SKM-1 (cell line): ENCODE data around the gene TIGD6.
"Not testable (repeated sequence)": the region's sequence is repeated elsewhere in the genome, so short reads cannot be mapped to it uniquely, and the experiment has no call there.

ENCODE experiments used
- DNase-seq: peaks from one replicate; lab custom pipeline; 2025; ENCODE audit not compliant: unreplicated experiment; lab: John Stamatoyannopoulos, UW

TIGD6 gene

GRCh38 chr5:150000256-150000989 lies at the start of gene TIGD6, which contains the start of gene HMGXB3:
Gene TIGD6 (minus strand): TSS chr5:150000654. CDS start chr5:149996348, 4,306 bp downstream.
Gene HMGXB3 (plus strand): TSS chr5:150000739. CDS start chr5:150004853, 4,114 bp downstream.
- peak; percentile 88 for DNase-seq

GRCh38 chr5:150046031-150046430 lies 45.6 kb upstream of the TIGD6 start:
- DNase-seq = no peak

DNA sequence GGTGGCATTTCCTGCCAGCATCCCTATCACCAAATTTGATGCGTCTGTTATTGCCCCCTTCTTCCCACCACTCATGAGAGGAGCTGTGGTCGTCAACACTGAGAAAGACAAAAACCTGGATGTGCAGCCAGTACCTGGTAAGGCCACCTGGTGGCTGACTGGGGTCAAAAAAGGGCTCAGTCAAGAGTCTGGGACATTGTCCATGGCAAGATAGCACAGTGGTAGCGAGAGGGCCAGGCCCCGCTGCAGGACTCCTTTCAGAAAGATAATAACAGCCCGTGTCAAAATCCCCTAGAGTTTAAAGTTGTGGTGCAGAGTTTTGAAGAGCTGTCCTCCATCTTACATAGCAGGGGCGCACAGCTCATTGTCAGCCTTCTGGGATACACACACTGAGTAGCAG lies 45.1 kb upstream of the TIGD6 start:
- no peak for DNase-seq

- DNase-seq = no peak
Observed at GRCh38 chr5:150044712-150045111, 44.3 kb upstream of the TIGD6 start.

DNA sequence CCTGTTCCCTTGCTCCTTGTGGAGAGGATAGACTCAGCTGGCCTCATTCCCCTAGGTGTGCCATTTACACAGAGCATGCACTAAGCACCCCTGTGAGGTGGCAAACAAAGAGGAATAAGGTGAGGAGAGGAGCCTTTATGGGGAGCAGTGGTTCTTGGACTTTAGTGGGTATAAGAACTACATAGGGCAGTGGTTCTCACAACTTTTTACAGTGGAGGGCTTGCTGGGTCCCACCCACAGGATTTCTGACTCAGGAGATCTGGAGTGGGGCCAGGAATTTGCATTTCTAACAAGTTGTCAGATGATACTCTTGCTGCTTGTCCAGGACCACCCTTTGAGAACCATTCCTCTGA lies 43.9 kb upstream of the TIGD6 start:
- no peak for DNase-seq

- DNase-seq = no peak
Observed at GRCh38 chr5:150043657-150044328, 43.3 kb upstream of the TIGD6 start.

- no peak for DNase-seq
Observed at GRCh38 chr5:150042459-150042858, 42.0 kb upstream of the TIGD6 start.

- DNase-seq = no peak
Observed at GRCh38 chr5:150038547-150038946, 38.1 kb upstream of the TIGD6 start.

DNA sequence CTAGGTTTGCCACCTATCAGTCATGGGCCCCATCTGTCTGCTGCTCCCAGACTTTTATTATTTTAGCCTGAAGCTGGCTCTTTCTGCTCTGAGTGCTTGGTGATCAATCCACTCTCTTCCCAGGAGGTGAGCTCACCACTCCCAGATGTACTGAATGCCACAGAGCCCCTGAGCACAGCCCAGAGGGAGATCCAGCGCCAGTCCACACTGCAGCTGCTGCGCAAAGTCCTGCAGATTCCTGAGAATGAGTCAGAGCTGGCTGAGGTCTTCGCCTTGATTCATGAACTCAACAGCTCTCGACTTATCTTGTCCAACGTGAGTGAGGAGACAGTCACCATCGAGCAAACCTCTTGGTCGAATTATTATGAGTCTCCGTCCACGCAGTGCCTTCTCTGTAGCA lies 36.1 kb upstream of the TIGD6 start:
- no peak for DNase-seq

- peak; percentile 34 for DNase-seq
Observed at GRCh38 chr5:150035139-150035895, 34.9 kb upstream of the TIGD6 start.

- DNase-seq = no peak
Observed at GRCh38 chr5:150034662-150035061, 34.2 kb upstream of the TIGD6 start.

DNA sequence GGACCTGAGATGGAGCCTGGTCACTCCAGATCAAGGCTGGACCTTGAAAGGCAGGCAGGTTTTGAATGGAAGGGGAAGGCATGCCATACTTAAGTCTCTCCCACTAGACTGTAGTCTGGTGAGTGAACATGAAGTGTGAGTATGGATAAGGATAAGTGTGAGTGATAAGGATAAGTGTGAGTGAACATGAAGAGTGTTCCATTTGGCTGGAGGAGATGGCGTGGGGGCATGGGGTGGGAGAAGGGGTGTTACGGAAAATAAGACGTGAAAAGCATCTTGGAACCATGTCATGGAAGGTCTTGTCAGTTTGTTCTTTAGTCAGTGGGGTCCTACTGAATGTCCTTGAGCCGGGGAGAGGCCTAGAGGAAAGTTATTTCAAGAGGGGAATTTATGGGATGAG lies 32.9 kb upstream of the TIGD6 start:
- DNase-seq = no peak

GRCh38 chr5:150028047-150028446 lies 27.6 kb upstream of the TIGD6 start:
- DNase-seq = not testable (repeated sequence)

DNA sequence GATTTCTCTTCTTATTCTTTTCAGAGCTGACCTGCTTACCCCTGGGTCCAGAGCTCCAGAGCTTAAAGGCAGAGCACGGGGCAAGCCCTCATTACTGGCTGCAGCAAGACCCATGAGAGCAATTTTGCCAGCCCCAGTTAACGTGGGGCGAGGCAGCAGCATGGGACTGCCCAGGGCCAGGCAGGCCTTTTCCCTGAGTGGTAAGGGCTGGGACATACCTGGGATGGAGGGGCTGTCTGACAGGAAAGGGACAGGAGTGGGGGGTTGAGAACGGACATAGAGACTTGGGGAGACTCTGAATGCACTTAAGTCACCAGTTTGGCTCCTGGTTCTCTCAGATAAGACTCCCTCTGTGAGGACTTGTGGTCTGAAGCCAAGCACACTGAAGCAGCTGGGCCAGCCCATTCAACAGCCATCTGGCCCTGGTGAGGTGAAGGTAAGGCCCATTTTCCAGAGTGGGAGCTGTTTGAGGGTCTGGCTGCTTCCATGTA lies 26.3 kb upstream of the TIGD6 start:
- no peak for DNase-seq

DNA sequence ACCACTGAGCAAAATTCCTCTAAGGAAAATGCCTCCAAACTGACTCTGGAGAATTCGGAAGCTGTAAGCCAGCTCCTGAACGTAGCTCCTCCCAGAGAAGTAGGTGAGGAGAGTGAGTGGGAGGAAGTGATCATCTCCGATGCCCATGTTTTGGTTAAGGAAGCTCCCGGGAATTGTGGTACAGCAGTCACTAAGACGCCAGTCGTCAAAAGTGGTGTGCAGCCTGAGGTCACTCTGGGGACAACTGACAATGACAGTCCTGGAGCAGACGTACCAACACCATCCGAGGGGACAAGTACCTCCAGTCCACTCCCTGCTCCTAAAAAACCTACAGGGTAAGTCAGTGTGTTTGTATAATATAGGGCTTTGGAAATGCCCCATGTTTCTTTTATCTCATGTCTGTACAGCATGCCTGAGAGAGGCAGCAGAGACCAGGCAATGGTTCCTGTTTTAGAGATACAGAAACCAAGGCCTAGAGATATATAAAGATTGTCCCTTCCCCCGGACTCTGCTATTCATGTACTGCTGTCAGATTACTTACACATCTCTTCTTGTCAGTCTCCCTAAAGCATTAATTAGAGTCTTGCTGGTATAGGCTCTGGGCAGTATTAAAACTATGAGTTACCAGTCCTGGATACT lies 24.0 kb upstream of the TIGD6 start:
- no peak for DNase-seq

DNA sequence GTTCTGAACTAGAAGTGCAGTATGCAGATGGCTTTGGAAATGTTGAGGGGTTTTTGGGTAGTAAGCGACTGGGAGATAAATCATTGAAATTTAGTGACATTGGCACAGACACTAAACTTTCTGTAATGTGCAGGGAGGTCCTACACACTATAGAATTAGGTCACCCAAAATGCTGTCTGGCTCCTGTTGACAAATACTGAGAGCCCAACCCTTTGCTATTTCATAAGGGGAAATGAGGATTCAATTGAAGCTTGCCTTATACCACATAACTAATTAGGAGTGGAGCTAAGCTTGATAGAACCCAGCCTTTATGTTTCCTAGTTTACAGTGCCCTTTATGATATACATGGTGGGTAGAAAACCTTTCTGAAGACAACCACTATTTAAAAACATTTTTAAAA lies 22.7 kb upstream of the TIGD6 start:
- DNase-seq = no peak

- DNase-seq = no peak
Observed at GRCh38 chr5:150022681-150023080, 22.2 kb upstream of the TIGD6 start.

DNA sequence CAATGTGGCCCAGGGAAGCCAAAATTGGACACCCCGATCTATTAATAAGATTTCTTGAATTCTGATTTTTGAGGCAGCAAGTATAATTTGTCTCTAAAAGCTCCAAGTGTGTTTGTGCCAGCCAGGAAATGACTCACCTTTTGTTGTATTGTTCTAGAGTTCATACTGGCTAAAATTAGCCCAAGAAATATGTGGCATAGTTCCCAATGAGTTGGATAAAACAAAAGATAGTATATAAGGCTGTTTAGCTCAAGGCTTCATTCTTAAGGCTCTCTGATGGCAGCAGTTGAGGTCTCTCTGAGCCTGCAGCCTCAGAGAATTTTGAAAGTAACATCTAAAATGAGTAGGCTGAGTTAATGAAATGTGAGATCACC lies 21.7 kb upstream of the TIGD6 start:
- DNase-seq = no peak

- no peak for DNase-seq
Observed at GRCh38 chr5:150021491-150022157, 21.2 kb upstream of the TIGD6 start.

DNA sequence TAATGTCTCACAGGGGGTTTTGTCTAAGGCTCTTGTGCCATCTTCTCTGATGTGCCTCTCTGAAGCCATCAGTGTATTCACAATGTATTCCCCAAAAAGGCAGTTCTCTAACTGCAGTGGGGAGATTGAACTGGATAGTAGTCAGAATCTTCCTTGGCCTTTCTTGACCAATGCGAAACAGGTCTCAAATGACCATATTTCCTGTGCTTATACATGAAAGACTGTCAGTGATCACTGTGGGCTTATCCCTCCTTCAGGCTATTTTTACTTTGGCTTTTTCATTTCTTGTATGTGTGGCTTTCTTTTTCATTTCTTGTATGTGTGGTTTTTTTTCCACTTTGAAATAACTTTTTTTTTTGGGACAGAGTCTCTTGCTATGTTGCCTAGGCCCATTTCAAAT lies 19.8 kb upstream of the TIGD6 start:
- DNase-seq = no peak
